ENCODE results near the gene FANCD2OS. TPM values are rescaled to one million over a fixed set of nuclear protein-coding genes. Genes with fewer than 3 reads are reported as not detected.
"Not testable (repeated sequence)": the region's sequence is repeated elsewhere in the genome, so short reads cannot be mapped to it uniquely, and the experiment has no call there.

The FANCD2OS gene
- total and polyA plus RNA-seq, 5 donors, result not detected

GRCh38 chr3:10091387-10091786 is 16.7 kb downstream of the FANCD2OS start:
- ATAC-seq; H3K27ac ChIP-seq (ENCODE audit: low read length); H3K27me3 ChIP-seq (ENCODE audit: control insufficient read depth, insufficient read depth); H3K4me3 ChIP-seq (ENCODE audit: low read length); intact Hi-C loops (cut with DNase I); DNase-seq; H3K9me3 ChIP-seq (ENCODE audit: control insufficient read depth, low read length); H3K4me1 ChIP-seq (ENCODE audit: control insufficient read depth, insufficient read depth, low read length): not testable (repeated sequence)
- 85% methylated on average over 2 of the region's 2 CpGs for WGBS

GRCh38 chr3:10090774-10091173 is 17.3 kb downstream of the FANCD2OS start:
- H3K4me3 ChIP-seq (ENCODE audit: low read length); DNase-seq; H3K4me1 ChIP-seq (ENCODE audit: control insufficient read depth, insufficient read depth, low read length); H3K9me3 ChIP-seq (ENCODE audit: control insufficient read depth, low read length); ATAC-seq; intact Hi-C loops (cut with DNase I); H3K27me3 ChIP-seq (ENCODE audit: control insufficient read depth, insufficient read depth); H3K27ac ChIP-seq (ENCODE audit: low read length): not testable (repeated sequence)
- WGBS, result 50% methylated on average over 1 of the region's 1 CpG

- ATAC-seq (no peak), DNase-seq (no peak)
- Histone ChIP-seq H3K27me3 (ENCODE audit: control insufficient read depth, insufficient read depth) (no peaks in the 10 kb centered on the region), H3K4me3 (ENCODE audit: low read length) (no peak overlapping the region), H3K9me3 (ENCODE audit: control insufficient read depth, low read length) (no peaks in the 10 kb centered on the region), H3K27ac (ENCODE audit: low read length) (no peak overlapping the region), H3K4me1 (ENCODE audit: control insufficient read depth, insufficient read depth, low read length) (no peaks in the 10 kb centered on the region)
- 98% methylated on average over 6 of the region's 6 CpGs for WGBS
- intact Hi-C loops (cut with DNase I), result no loop called here
Measured at GRCh38 chr3:10090179-10090578, 17.9 kb downstream of the FANCD2OS start.

GRCh38 chr3:10088256-10088655 is 19.8 kb downstream of the FANCD2OS start:
- no peak overlapping the region for H3K27ac ChIP-seq (ENCODE audit: low read length)
- no peaks in the 10 kb centered on the region for H3K27me3 ChIP-seq (ENCODE audit: control insufficient read depth, insufficient read depth)
- no peak for ATAC-seq
- no peak for DNase-seq
- no peaks in the 10 kb centered on the region for H3K9me3 ChIP-seq (ENCODE audit: control insufficient read depth, low read length)
- intact Hi-C loops (cut with DNase I), result no loop called here
- H3K4me1 ChIP-seq (ENCODE audit: control insufficient read depth, insufficient read depth, low read length), result no peaks in the 10 kb centered on the region
- WGBS, result 96% methylated on average over 4 of the region's 4 CpGs
- H3K4me3 ChIP-seq (ENCODE audit: low read length), result no peak overlapping the region

- intact Hi-C loops (cut with DNase I), result no loop called here
- 98% methylated on average over 1 of the region's 1 CpG for WGBS
- no peak overlapping the region for H3K4me3 ChIP-seq (ENCODE audit: low read length)
- H3K27ac ChIP-seq (ENCODE audit: low read length), result no peak overlapping the region
- no peaks in the 10 kb centered on the region for H3K4me1 ChIP-seq (ENCODE audit: control insufficient read depth, insufficient read depth, low read length)
- DNase-seq, result no peak
- no peaks in the 10 kb centered on the region for H3K27me3 ChIP-seq (ENCODE audit: control insufficient read depth, insufficient read depth)
- H3K9me3 ChIP-seq (ENCODE audit: control insufficient read depth, low read length), result no peaks in the 10 kb centered on the region
- ATAC-seq, result no peak
Measured at GRCh38 chr3:10085738-10086137, 22.3 kb downstream of the FANCD2OS start.

GRCh38 chr3:10081871-10082270 is 26.2 kb downstream of the FANCD2OS start:
- Histone ChIP-seq H3K27ac (ENCODE audit: low read length) (no peak overlapping the region), H3K4me1 (ENCODE audit: control insufficient read depth, insufficient read depth, low read length) (no peaks in the 10 kb centered on the region), H3K9me3 (ENCODE audit: control insufficient read depth, low read length) (no peaks in the 10 kb centered on the region), H3K4me3 (ENCODE audit: low read length) (no peak overlapping the region), H3K27me3 (ENCODE audit: control insufficient read depth, insufficient read depth) (no peaks in the 10 kb centered on the region)
- DNase-seq (no peak), ATAC-seq (no peak)
- intact Hi-C loops (cut with DNase I), result no loop called here
- WGBS, result 95% methylated on average over 4 of the region's 4 CpGs

GRCh38 chr3:10074666-10075065 is 33.4 kb downstream of the FANCD2OS start:
- intact Hi-C loops (cut with DNase I), result no loop called here
- H3K9me3 ChIP-seq (ENCODE audit: control insufficient read depth, low read length), result no peaks in the 10 kb centered on the region

GRCh38 chr3:10070077-10070476 is 38.0 kb downstream of the FANCD2OS start:
- ATAC-seq; H3K27ac ChIP-seq (ENCODE audit: low read length); DNase-seq; intact Hi-C loops (cut with DNase I); H3K27me3 ChIP-seq (ENCODE audit: control insufficient read depth, insufficient read depth); H3K4me3 ChIP-seq (ENCODE audit: low read length); H3K4me1 ChIP-seq (ENCODE audit: control insufficient read depth, insufficient read depth, low read length); H3K9me3 ChIP-seq (ENCODE audit: control insufficient read depth, low read length): not testable (repeated sequence)
- WGBS, result 97% methylated on average over 32 of the region's 33 CpGs

More at GRCh38 chr3:10074666-10075065, 33.4 kb downstream of the FANCD2OS start:
- DNase-seq (no peak), ATAC-seq (no peak)
- Histone ChIP-seq H3K27me3 (ENCODE audit: control insufficient read depth, insufficient read depth) (no peaks in the 10 kb centered on the region), H3K27ac (ENCODE audit: low read length) (no peak overlapping the region), H3K4me1 (ENCODE audit: control insufficient read depth, insufficient read depth, low read length) (no peaks in the 10 kb centered on the region), H3K4me3 (ENCODE audit: low read length) (no peak overlapping the region)

GRCh38 chr3:10055097-10055496 is 53.0 kb downstream of the FANCD2OS start:
- H3K4me3 ChIP-seq (ENCODE audit: low read length), result no peak overlapping the region
- no peaks in the 10 kb centered on the region for H3K9me3 ChIP-seq (ENCODE audit: control insufficient read depth, low read length)
- intact Hi-C loops (cut with DNase I), result no loop called here
- whole genome bisulfite sequencing, result 98% methylated on average over 4 of the region's 4 CpGs
- DNase-seq (no peak), ATAC-seq (no peak)
- H3K27me3 ChIP-seq (ENCODE audit: control insufficient read depth, insufficient read depth), result no peaks in the 10 kb centered on the region
- no peaks in the 10 kb centered on the region for H3K4me1 ChIP-seq (ENCODE audit: control insufficient read depth, insufficient read depth, low read length)
- H3K27ac ChIP-seq (ENCODE audit: low read length), result no peak overlapping the region

Other genes with a start within 250 kb of the FANCD2OS start
- gene CIDEC, start 228.0 kb downstream of the FANCD2OS start, total RNA-seq, result 1 to 10 TPM in 1 of 4 donors, under 1 TPM in 2, not detected in 1; 0.38 to 8.4 (median 0.40) TPM
- gene CIDEC, start 228.0 kb downstream of the FANCD2OS start, polyA plus RNA-seq, result 29.5 TPM
- gene JAGN1, start 217.6 kb downstream of the FANCD2OS start, total RNA-seq, result 10 to 100 TPM; 20.3 to 22.4 (median 20.4) TPM
- gene JAGN1, start 217.6 kb downstream of the FANCD2OS start, polyA plus RNA-seq, result 26.0 TPM
- gene IL17RE, start 205.4 kb downstream of the FANCD2OS start, total RNA-seq, result 1 to 10 TPM; 1.0 to 2.2 (median 1.4) TPM
- 1.2 TPM for gene IL17RE, start 205.4 kb downstream of the FANCD2OS start, polyA plus RNA-seq
- 10 to 100 TPM; 35.1 to 48.1 (median 41.9) TPM for gene IL17RC, start 191.2 kb downstream of the FANCD2OS start, total RNA-seq
- 40.4 TPM for gene IL17RC, start 191.2 kb downstream of the FANCD2OS start, polyA plus RNA-seq
- 10 to 100 TPM; 59.6 to 88.4 (median 66.9) TPM for gene CRELD1, start 174.4 kb downstream of the FANCD2OS start, total RNA-seq
- gene CRELD1, start 174.4 kb downstream of the FANCD2OS start, polyA plus RNA-seq, result 92.8 TPM
- 1 to 10 TPM; 1.4 to 2.1 (median 1.7) TPM for gene PRRT3, start 155.8 kb downstream of the FANCD2OS start, total RNA-seq
- gene PRRT3, start 155.8 kb downstream of the FANCD2OS start, polyA plus RNA-seq, result 1.2 TPM
- gene EMC3, start 121.4 kb downstream of the FANCD2OS start, total RNA-seq, result 10 to 100 TPM; 84.3 to 89.8 (median 87.6) TPM
- 85.2 TPM for gene EMC3, start 121.4 kb downstream of the FANCD2OS start, polyA plus RNA-seq
- 1 to 10 TPM; 1.1 to 2.6 (median 1.6) TPM for gene FANCD2, start 81.8 kb downstream of the FANCD2OS start, total RNA-seq
- gene FANCD2, start 81.8 kb downstream of the FANCD2OS start, polyA plus RNA-seq, result 1.0 TPM
- 100 to 1,000 TPM in 2 of 4 donors, 10 to 100 TPM in 2; 93.3 to 106 (median 100) TPM for gene BRK1, start 7.4 kb upstream of the FANCD2OS start, total RNA-seq
- 127 TPM for gene BRK1, start 7.4 kb upstream of the FANCD2OS start, polyA plus RNA-seq
- 10 to 100 TPM; 17.4 to 18.2 (median 17.6) TPM for gene VHL, start 33.5 kb upstream of the FANCD2OS start, total RNA-seq
- gene VHL, start 33.5 kb upstream of the FANCD2OS start, polyA plus RNA-seq, result 19.1 TPM
- gene IRAK2, start 56.7 kb upstream of the FANCD2OS start, total RNA-seq, result 1 to 10 TPM in 3 of 4 donors, under 1 TPM in 1; 0.71 to 1.5 (median 1.4) TPM
- gene IRAK2, start 56.7 kb upstream of the FANCD2OS start, polyA plus RNA-seq, result 0.63 TPM
- gene TATDN2, start 140.2 kb upstream of the FANCD2OS start, total RNA-seq, result 10 to 100 TPM; 19.1 to 25.6 (median 21.9) TPM
- gene TATDN2, start 140.2 kb upstream of the FANCD2OS start, polyA plus RNA-seq, result 13.6 TPM
- not detected for gene GHRL, start 184.7 kb upstream of the FANCD2OS start, total RNA-seq
- 0.25 TPM for gene GHRL, start 184.7 kb upstream of the FANCD2OS start, polyA plus RNA-seq
- 10 to 100 TPM; 53.7 to 86.8 (median 70.8) TPM for gene SEC13, start 212.9 kb upstream of the FANCD2OS start, total RNA-seq
- 74.1 TPM for gene SEC13, start 212.9 kb upstream of the FANCD2OS start, polyA plus RNA-seq